ENCODE data around the gene SORCS3. TPM values are rescaled to one million over a fixed set of nuclear protein-coding genes. Genes with fewer than 3 reads are reported as not detected.

Gene SORCS3
- total RNA-seq, 1 experiment from 2014 or later: 0.04 TPM

DNA sequence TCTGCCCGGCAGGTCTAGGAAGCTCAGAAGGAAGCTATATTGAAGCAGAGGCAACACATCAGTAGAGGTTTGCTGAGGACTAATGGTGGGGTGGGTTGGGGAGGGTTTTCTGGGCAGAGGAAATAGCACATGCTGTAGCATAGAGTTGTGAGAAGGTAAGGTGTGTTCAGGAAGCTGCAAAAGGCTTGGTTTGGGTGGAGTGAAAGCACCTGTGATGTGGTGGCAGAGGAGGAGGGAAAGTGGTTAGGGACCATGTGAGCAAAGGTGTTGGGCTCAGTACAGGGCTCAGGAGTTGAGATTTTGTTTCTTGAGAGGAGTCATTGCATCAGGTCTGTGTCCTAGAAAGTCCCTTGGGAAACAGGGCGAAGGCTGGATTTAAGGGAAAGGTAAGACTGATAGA is 294.6 kb downstream of the SORCS3 start:
- Histone ChIP-seq H4K5ac (ENCODE audit: insufficient read length, low read depth, low read length) (no peak overlapping the region), H3K23me2 (ENCODE audit: insufficient read length, low read depth, low read length, poor library complexity, severe bottlenecking) (no peaks in the 10 kb centered on the region), H3K23ac (ENCODE audit: insufficient read length, low read depth, low read length) (no peak overlapping the region), H3K9ac (ENCODE audit: extremely low read depth, insufficient read length, low read length) (no peak overlapping the region), H3K79me2 (ENCODE audit: insufficient read depth, low read length) (0 out of 2 replicates have a peak, but pooled peaks cover 2% of the 10 kb centered on the region), H3K18ac (ENCODE audit: insufficient read length, low read depth, low read length) (no peak overlapping the region), H4K8ac (replicated peaks; ENCODE audit: insufficient read length, low read depth, low read length) (no peak overlapping the region), H2AK5ac (ENCODE audit: insufficient read length, low read length) (no peak overlapping the region), H2BK5ac (ENCODE audit: insufficient read length, low read length) (no peak overlapping the region), H3K9me3 (ENCODE audit: control insufficient read depth, low read depth, low read length) (no peaks in the 10 kb centered on the region), H2BK20ac (ENCODE audit: low read depth, low read length, poor library complexity, severe bottlenecking) (no peak overlapping the region), H3K27ac (ENCODE audit: insufficient read length, low read depth, low read length) (no peak overlapping the region), H3K14ac (ENCODE audit: insufficient read depth, low read length) (no peak overlapping the region), H3K79me1 (ENCODE audit: insufficient read depth, low read depth, low read length, poor library complexity, severe bottlenecking) (no peaks in the 10 kb centered on the region), H2AFZ (ENCODE audit: low read length) (no peak overlapping the region), H4K91ac (ENCODE audit: insufficient read length, low read depth, low read length) (no peak overlapping the region), H3K4me2 (ENCODE audit: insufficient read depth, insufficient read length, low read length) (no peak overlapping the region), H2BK120ac (ENCODE audit: low read depth, low read length, poor library complexity, severe bottlenecking) (no peak overlapping the region), H4K20me1 (ENCODE audit: control insufficient read depth, insufficient read depth, insufficient read length) (no peaks in the 10 kb centered on the region), H3T11ph (ENCODE audit: low read length) (no peak overlapping the region), H2BK15ac (ENCODE audit: low read depth, low read length) (no peak overlapping the region), H3K4ac (ENCODE audit: low read depth, low read length) (no peak overlapping the region), H3K27me3 (ENCODE audit: insufficient read depth, low read length) (no peaks in the 10 kb centered on the region), H3K56ac (ENCODE audit: insufficient read length, low read depth, low read length) (no peak overlapping the region), H2BK12ac (ENCODE audit: insufficient read length, low read depth, low read length) (no peak overlapping the region), H3K4me1 (ENCODE audit: insufficient read depth, low read length) (no peaks in the 10 kb centered on the region)
- no peak for DNase-seq
- TF ChIP-seq, protein P1, sequence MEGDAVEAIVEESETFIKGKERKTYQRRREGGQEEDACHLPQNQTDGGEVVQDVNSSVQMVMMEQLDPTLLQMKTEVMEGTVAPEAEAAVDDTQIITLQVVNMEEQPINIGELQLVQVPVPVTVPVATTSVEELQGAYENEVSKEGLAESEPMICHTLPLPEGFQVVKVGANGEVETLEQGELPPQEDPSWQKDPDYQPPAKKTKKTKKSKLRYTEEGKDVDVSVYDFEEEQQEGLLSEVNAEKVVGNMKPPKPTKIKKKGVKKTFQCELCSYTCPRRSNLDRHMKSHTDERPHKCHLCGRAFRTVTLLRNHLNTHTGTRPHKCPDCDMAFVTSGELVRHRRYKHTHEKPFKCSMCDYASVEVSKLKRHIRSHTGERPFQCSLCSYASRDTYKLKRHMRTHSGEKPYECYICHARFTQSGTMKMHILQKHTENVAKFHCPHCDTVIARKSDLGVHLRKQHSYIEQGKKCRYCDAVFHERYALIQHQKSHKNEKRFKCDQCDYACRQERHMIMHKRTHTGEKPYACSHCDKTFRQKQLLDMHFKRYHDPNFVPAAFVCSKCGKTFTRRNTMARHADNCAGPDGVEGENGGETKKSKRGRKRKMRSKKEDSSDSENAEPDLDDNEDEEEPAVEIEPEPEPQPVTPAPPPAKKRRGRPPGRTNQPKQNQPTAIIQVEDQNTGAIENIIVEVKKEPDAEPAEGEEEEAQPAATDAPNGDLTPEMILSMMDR (conservative IDR thresholded peaks at IDR 0.05): no peak
- Mint-ChIP-seq H3K4me1 (peaks cover 5 to 9% of the 10 kb centered on the region in 2 experiments; a peak in 3 of 4 replicates), H3K27me3 (ENCODE audit: low read depth) (peaks cover 1% of the 10 kb centered on the region), H3K9me3 (no peaks in the 10 kb centered on the region; a peak in 1 of 5 replicates), H3K27ac (no peak overlapping the region), H3K4me3 (no peak overlapping the region), H3K36me3 (ENCODE audit: insufficient read depth in 1 of 3, low read depth in 3 of 3) (no peaks in the 10 kb centered on the region; a peak in 2 of 7 replicates)
- no CpG with 5 or more reads among the region's 2 CpGs for WGBS (ENCODE audit: extremely low coverage, insufficient read length, low lambda C conversion rate)

Data from H9 (cell line).